MM.1S (cell line): ENCODE results near the gene ACSL5.
A peak's percentile ranks its signal among the peaks of the same experiment; 100 is the strongest.

Experiments
- DNase-seq: peaks from one replicate; pipeline ENCODE4 v3.0.0-alpha.2; 2015
- H2AFZ ChIP-seq: fragments of 300-600 bp; sonication (generic); 2 replicates; pipeline ENCODE4 v1.6.0; 2016; ENCODE audit warnings: antibody characterized with exemption, low read length
- H3F3A ChIP-seq: fragments of 300-600 bp; sonication (generic); 2 replicates; pipeline ENCODE4 v1.6.1; 2016; ENCODE audit warnings: mild to moderate bottlenecking, antibody characterized with exemption, low read length, moderate library complexity, mixed read lengths; ENCODE audit not compliant: insufficient read depth
- H3K27ac ChIP-seq: fragments of 300-600 bp; sonication (generic); 2 replicates; pipeline ENCODE4 v1.5.1; 2016; ENCODE audit warnings: mild to moderate bottlenecking, low read length
- H3K27me3 ChIP-seq: fragments of 300-600 bp; sonication (generic); replicated peaks from 2 replicates; pipeline ENCODE4 v1.6.0; 2016; ENCODE audit warnings: low read length; ENCODE audit not compliant: insufficient read depth
- H3K36me3 ChIP-seq: fragments of 300-600 bp; sonication (generic); replicated peaks from 2 replicates; pipeline ENCODE4 v1.6.1; 2016; ENCODE audit warnings: mild to moderate bottlenecking, low read length, mixed read lengths; ENCODE audit not compliant: insufficient read depth
- H3K4me1 ChIP-seq: fragments of 300-600 bp; sonication (generic); 2 replicates; pipeline ENCODE4 v1.6.1; 2016; ENCODE audit warnings: low read length, mixed read lengths
- H3K4me2 ChIP-seq: fragments of 300-600 bp; sonication (generic); 2 replicates; pipeline ENCODE4 v1.6.0; 2016; ENCODE audit warnings: low read depth, low read length
- H3K4me3 ChIP-seq: fragments of 300-600 bp; sonication (generic); 2 replicates; pipeline ENCODE4 v1.5.1; 2016; ENCODE audit warnings: low read length, mixed read lengths
- H3K79me2 ChIP-seq: fragments of 300-600 bp; sonication (generic); 2 replicates; pipeline ENCODE4 v1.6.1; 2016; ENCODE audit warnings: mixed run types, low read length, mixed read lengths
- H3K9ac ChIP-seq: fragments of 300-600 bp; sonication (generic); 2 replicates; pipeline ENCODE4 v1.6.1; 2016; ENCODE audit warnings: low read length, mixed read lengths
- H3K9me2 ChIP-seq: fragments of 300-600 bp; sonication (generic); replicated peaks from 2 replicates; pipeline ENCODE4 v1.6.1; 2016; ENCODE audit warnings: mild to moderate bottlenecking, low read length, mixed read lengths; ENCODE audit not compliant: insufficient read depth
- H3K9me3 ChIP-seq: fragments of 300-600 bp; sonication (generic); replicated peaks from 2 replicates; pipeline ENCODE4 v1.6.1; 2016; ENCODE audit warnings: mild to moderate bottlenecking, low read length, mixed read lengths; ENCODE audit not compliant: insufficient read depth
- H4K20me1 ChIP-seq: fragments of 300-600 bp; sonication (generic); 2 replicates; pipeline ENCODE4 v1.6.1; 2016; ENCODE audit warnings: mild to moderate bottlenecking, low read length, moderate library complexity, mixed read lengths; ENCODE audit not compliant: insufficient read depth
- EZH2 ChIP-seq: fragments of 300-600 bp; sonication (generic); optimal IDR thresholded peaks from 2 replicates; pipeline ENCODE3; 2017; ENCODE audit warnings: low read depth, mild to moderate bottlenecking, antibody characterized with exemption, low read length, mixed read lengths
- EZH2phosphoT487 ChIP-seq: fragments of 300-600 bp; sonication (generic); IDR thresholded peaks from 2 replicates; pipeline ENCODE4 v1.6.1; 2018; ENCODE audit warnings: antibody characterized with exemption, low read length
- TF ChIP-seq, protein P1 (sequence below): fragments of 300-600 bp; sonication (generic); IDR thresholded peaks from 2 replicates; pipeline ENCODE4 v1.5.1; 2016; ENCODE audit warnings: antibody characterized with exemption, low read length, mixed read lengths

ACSL5 gene

DNA sequence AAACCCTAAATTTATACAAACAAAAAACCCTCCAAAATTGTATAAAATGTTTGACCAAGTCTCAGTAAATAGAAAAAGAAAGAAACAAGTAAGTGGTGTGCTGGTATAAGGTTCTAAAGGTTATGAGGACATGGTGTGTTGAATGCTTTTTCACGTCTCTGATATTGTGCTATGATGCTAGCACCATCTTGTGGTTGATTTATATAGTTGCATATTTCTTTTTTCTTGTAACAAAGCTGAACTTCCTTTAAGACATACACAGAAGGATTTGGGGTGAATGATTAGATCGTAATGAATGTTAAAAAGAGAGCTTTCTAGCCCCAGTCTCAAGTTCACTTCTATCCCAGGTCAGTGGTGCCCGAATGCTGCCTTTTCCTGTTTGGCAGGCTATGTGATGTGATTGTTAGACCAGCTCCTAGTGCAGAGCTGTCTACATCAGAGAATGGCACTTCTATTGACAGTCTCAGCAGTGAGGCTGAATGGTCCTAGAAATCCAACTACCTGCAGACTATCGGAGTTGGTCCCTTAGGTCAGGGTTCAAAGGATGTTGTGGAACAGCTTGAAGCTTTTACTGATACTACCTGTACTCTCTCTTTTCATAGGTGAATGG, 98.1 kb downstream of the ACSL5 start:
- Histone ChIP-seq H4K20me1 (peaks cover 6% of the 10 kb centered on the region), H3K4me1 (no peaks in the 10 kb centered on the region), H3K36me3 (no peaks in the 10 kb centered on the region), H3K27ac (no peak overlapping the region), H3F3A (no peaks in the 10 kb centered on the region), H3K9ac (no peak overlapping the region), H3K4me2 (no peak overlapping the region), H3K79me2 (0 out of 2 replicates have a peak, but pooled peaks cover 8% of the 10 kb centered on the region), H2AFZ (no peak overlapping the region), H3K4me3 (no peak overlapping the region), H3K27me3 (no peaks in the 10 kb centered on the region), H3K9me3 (no peaks in the 10 kb centered on the region), H3K9me2 (no peaks in the 10 kb centered on the region)
- TF ChIP-seq, protein P1, sequence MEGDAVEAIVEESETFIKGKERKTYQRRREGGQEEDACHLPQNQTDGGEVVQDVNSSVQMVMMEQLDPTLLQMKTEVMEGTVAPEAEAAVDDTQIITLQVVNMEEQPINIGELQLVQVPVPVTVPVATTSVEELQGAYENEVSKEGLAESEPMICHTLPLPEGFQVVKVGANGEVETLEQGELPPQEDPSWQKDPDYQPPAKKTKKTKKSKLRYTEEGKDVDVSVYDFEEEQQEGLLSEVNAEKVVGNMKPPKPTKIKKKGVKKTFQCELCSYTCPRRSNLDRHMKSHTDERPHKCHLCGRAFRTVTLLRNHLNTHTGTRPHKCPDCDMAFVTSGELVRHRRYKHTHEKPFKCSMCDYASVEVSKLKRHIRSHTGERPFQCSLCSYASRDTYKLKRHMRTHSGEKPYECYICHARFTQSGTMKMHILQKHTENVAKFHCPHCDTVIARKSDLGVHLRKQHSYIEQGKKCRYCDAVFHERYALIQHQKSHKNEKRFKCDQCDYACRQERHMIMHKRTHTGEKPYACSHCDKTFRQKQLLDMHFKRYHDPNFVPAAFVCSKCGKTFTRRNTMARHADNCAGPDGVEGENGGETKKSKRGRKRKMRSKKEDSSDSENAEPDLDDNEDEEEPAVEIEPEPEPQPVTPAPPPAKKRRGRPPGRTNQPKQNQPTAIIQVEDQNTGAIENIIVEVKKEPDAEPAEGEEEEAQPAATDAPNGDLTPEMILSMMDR, result peak; percentile 68
- TF ChIP-seq EZH2 (no peak), EZH2phosphoT487 (no peak)
- peak; percentile 45 for DNase-seq

DNA sequence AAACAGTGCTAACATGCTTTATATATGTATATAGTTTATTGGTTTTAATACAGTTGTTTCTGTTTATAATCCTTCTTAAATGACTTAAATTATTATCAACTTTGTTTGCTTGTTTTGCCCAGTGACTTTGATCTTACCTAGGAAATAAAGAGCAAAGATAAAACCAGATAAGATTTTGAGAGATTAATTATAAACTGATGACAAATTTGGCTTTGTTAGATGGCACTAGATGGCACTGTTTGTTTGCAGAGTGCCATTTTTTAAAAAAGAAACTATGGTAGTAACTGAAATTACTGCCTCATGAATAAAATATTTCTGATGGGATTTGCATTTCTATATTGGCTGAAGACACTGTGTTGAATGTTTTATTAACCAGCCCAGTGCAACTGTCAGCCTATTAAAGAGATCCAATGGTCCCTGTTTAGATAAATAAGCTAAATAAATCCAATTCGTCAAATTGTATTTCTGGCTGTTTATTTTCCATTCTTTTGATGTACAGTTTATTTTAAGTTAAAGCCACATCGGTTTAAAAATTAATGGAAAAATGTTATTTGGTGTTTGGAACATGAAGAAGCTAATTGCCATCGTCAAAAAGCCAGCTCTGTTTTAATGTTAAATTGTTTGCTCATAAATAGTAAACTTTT, 101.8 kb downstream of the ACSL5 start:
- Histone ChIP-seq H3K36me3 (no peaks in the 10 kb centered on the region), H3K4me2 (no peak overlapping the region), H3K9ac (no peak overlapping the region), H2AFZ (no peak overlapping the region), H3K9me3 (no peaks in the 10 kb centered on the region), H3K27ac (no peak overlapping the region), H3K4me3 (no peak overlapping the region), H3K4me1 (no peaks in the 10 kb centered on the region), H3K79me2 (peaks cover 8% of the 10 kb centered on the region; the same call in 1 of the 2 replicates), H3F3A (no peaks in the 10 kb centered on the region), H4K20me1 (peaks cover 6% of the 10 kb centered on the region; the same call in 1 of the 2 replicates), H3K27me3 (no peaks in the 10 kb centered on the region), H3K9me2 (no peaks in the 10 kb centered on the region)
- peak; percentile 37 for DNase-seq
- TF ChIP-seq EZH2phosphoT487 (no peak), EZH2 (no peak)
- TF ChIP-seq, protein P1, result peak; percentile 52
